ENCODE measurements around the gene C12orf57. TPM values are rescaled to one million over a fixed set of nuclear protein-coding genes. Genes with fewer than 3 reads are reported as not detected.

Gene C12orf57
- total and polyA plus RNA-seq, 10 of the 15 experiments (the other 5 are each of a cell fraction or from before 2014, with no cell fraction given) = 64.5 to 377 (median 211) TPM

DNA sequence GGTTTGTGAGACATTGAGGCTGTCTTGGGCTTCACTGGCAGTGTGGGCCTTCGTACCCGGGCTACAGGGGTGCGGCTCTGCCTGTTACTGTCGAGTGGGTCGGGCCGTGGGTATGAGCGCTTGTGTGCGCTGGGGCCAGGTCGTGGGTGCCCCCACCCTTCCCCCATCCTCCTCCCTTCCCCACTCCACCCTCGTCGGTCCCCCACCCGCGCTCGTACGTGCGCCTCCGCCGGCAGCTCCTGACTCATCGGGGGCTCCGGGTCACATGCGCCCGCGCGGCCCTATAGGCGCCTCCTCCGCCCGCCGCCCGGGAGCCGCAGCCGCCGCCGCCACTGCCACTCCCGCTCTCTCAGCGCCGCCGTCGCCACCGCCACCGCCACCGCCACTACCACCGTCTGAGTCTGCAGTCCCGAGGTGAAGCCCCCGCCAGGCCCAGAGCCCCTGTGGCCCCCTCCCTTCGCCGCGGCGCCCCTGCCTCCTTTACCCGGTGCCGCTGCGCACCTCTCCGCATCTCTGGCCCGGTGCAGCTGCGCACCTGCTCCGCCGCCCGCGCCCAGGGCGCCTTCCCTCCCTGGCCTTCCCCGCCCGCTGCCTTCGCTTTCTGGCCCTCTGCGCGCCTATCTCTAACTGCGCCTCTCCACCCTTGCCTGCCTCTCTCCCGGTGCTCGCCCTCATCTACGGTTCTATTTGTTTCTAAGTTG is 29.4 kb upstream of the C12orf57 start, which contains the start of gene ENO2:
ENO2 (plus strand) TSS at position 335 of the 701 bp plus-strand sequence. CDS start 1,253 bp downstream, outside the sequence.
- ChIA-PET RAD21 (ENCODE audit: unreplicated experiment) (interaction anchor here (1.9 kb wide), 1 partner anchor 23 kb away, joined by 7 read pairs; no protein-coding TSS in a partner anchor), CTCF (interaction anchor here (4.2 to 4.6 kb wide), 2 partner anchors 10 to 42 kb away, joined by 18 to 20 read pairs; partner anchors contain the start of gene SPSB2), SMC1A (ENCODE audit: uncharacterized antibody, unreplicated experiment) (interaction anchor here (1.0 to 3.1 kb wide), 3 partner anchors 11 to 30 kb away, joined by 3 to 16 read pairs (median 5); partner anchors contain the start of gene C12orf57), POLR2A (interaction anchor here (0.6 to 3.0 kb wide), 11 partner anchors 9 to 169 kb away, joined by 3 to 14 read pairs (median 5); partner anchors contain the start of genes C12orf57, RNU7-1 and SPSB2)
- peak; percentile 92 for ATAC-seq
- Histone ChIP-seq H3K4me1 (ENCODE audit: control insufficient read depth, insufficient read depth, low read length) (peaks cover 8% of the 10 kb centered on the region; the same call in 1 of the 2 replicates), H3K4me2 (ENCODE audit: control insufficient read depth, insufficient read depth) (peak within 1 kb of the TSS; percentile 97), H3K36me3 (ENCODE audit: control insufficient read depth in 2 of 2, insufficient read depth in 2 of 2, low read length in 1 of 2) (peaks cover 2 to 6% of the 10 kb centered on the region in 2 experiments; a peak in 2 of 4 replicates), H3K79me2 (ENCODE audit: control insufficient read depth, insufficient read depth, low read length) (peaks cover 23% of the 10 kb centered on the region), H3K4me3 (peak within 1 kb of the TSS; percentile 100), H3K27me3 (replicated peaks in 1 of 2; ENCODE audit: control insufficient read depth in 2 of 2, insufficient read depth in 2 of 2, low read length in 1 of 2) (no peaks in the 10 kb centered on the region), H4K20me1 (ENCODE audit: control insufficient read depth, insufficient read depth) (no peaks in the 10 kb centered on the region), H3K27ac (ENCODE audit: control insufficient read depth, insufficient read depth) (peak within 1 kb of the TSS; percentile 59), H3K9me3 (replicated peaks; ENCODE audit: control insufficient read depth, insufficient read depth, low read length) (no peaks in the 10 kb centered on the region), H2AFZ (ENCODE audit: control insufficient read depth, low read depth, low read length) (peak within 1 kb of the TSS; percentile 81), H3K9ac (ENCODE audit: control insufficient read depth, insufficient read depth, low read length) (peak within 1 kb of the TSS; percentile 83)
- intact Hi-C loops (cut with micrococcal nuclease; ENCODE audit: unreplicated experiment) = no loop called here
- 2% methylated on average over 47 of the region's 68 CpGs for WGBS (ENCODE audit: insufficient coverage, insufficient replicate concordance, low lambda C conversion rate, missing lambda C conversion rate)
- in situ Hi-C loops (cut with MboI) = no loop called here
- DNase-seq (ENCODE audit: low read depth, low spot score) = no peak
- no TSS peak for BruUV-seq (replicated peaks)
- FAIRE-seq = no peak
- TF ChIP-seq HDAC6 (IDR thresholded peaks at IDR 0.05; ENCODE audit: unreplicated experiment) (peak; percentile 53), ZSCAN29 (IDR thresholded peaks at IDR 0.05) (no peak), BHLHE40 (IDR thresholded peaks at IDR 0.05; ENCODE audit: borderline replicate concordance in 1 of 2, low read depth in 2 of 2, low read length in 1 of 2) (peak; percentile 40 to 78; a peak in 3 of 4 replicates), USF1 (IDR thresholded peaks at IDR 0.05; ENCODE audit: borderline replicate concordance, extremely low read length, insufficient read depth, low read depth, low read length) (peak; percentile 84), POLR2AphosphoS2 (IDR thresholded peaks at IDR 0.05; ENCODE audit: low read depth, low read length) (peak; percentile 43; the same call in 1 of the 2 replicates), ASH2L (IDR thresholded peaks at IDR 0.05; ENCODE audit: borderline replicate concordance, low read depth) (no peak), RAD51 (IDR thresholded peaks at IDR 0.05) (peak; percentile 49; the same call in 1 of the 2 replicates), BACH1 (IDR thresholded peaks at IDR 0.05; ENCODE audit: borderline replicate concordance) (no peak), NR2F1 (conservative IDR thresholded peaks at IDR 0.05) (peak; percentile 39; the same call in 1 of the 2 replicates), LARP7 (IDR thresholded peaks at IDR 0.05) (peak; percentile 53; the same call in 1 of the 2 replicates), PAX5 (IDR thresholded peaks at IDR 0.05; ENCODE audit: borderline replicate concordance, low read depth, low read length) (0 out of 2 replicates have a peak, but pooled peaks have one; percentile 5), ATF7 (IDR thresholded peaks at IDR 0.05; ENCODE audit: low read depth) (no peak), MAX (IDR thresholded peaks at IDR 0.05; ENCODE audit: low read depth, low read length) (peak; percentile 56; the same call in 1 of the 2 replicates), CREB1 (IDR thresholded peaks at IDR 0.05; ENCODE audit: low read depth) (peak; percentile 24; the same call in 1 of the 2 replicates), TCF3 (IDR thresholded peaks at IDR 0.05; ENCODE audit: borderline replicate concordance, insufficient read depth, low read depth, low read length) (0 out of 2 replicates have a peak, but pooled peaks have one; percentile 15)
- TF ChIP-seq, protein P1, sequence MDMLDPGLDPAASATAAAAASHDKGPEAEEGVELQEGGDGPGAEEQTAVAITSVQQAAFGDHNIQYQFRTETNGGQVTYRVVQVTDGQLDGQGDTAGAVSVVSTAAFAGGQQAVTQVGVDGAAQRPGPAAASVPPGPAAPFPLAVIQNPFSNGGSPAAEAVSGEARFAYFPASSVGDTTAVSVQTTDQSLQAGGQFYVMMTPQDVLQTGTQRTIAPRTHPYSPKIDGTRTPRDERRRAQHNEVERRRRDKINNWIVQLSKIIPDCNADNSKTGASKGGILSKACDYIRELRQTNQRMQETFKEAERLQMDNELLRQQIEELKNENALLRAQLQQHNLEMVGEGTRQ (IDR thresholded peaks at IDR 0.05; ENCODE audit: borderline replicate concordance, low read depth, low read length) = peak; percentile 52; the same call in 1 of the 2 replicates
- TF ChIP-seq, protein P2, sequence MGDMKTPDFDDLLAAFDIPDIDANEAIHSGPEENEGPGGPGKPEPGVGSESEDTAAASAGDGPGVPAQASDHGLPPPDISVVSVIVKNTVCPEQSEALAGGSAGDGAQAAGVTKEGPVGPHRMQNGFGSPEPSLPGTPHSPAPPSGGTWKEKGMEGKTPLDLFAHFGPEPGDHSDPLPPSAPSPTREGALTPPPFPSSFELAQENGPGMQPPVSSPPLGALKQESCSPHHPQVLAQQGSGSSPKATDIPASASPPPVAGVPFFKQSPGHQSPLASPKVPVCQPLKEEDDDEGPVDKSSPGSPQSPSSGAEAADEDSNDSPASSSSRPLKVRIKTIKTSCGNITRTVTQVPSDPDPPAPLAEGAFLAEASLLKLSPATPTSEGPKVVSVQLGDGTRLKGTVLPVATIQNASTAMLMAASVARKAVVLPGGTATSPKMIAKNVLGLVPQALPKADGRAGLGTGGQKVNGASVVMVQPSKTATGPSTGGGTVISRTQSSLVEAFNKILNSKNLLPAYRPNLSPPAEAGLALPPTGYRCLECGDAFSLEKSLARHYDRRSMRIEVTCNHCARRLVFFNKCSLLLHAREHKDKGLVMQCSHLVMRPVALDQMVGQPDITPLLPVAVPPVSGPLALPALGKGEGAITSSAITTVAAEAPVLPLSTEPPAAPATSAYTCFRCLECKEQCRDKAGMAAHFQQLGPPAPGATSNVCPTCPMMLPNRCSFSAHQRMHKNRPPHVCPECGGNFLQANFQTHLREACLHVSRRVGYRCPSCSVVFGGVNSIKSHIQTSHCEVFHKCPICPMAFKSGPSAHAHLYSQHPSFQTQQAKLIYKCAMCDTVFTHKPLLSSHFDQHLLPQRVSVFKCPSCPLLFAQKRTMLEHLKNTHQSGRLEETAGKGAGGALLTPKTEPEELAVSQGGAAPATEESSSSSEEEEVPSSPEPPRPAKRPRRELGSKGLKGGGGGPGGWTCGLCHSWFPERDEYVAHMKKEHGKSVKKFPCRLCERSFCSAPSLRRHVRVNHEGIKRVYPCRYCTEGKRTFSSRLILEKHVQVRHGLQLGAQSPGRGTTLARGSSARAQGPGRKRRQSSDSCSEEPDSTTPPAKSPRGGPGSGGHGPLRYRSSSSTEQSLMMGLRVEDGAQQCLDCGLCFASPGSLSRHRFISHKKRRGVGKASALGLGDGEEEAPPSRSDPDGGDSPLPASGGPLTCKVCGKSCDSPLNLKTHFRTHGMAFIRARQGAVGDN (IDR thresholded peaks at IDR 0.05) = peak; percentile 38

Measured in GM12878 (cell line).